Measurements from ENCODE around the gene VPS16.
A peak's percentile ranks its signal among the peaks of the same experiment; 100 is the strongest.
"Not testable (repeated sequence)": the region's sequence is repeated elsewhere in the genome, so short reads cannot be mapped to it uniquely, and the experiment has no call there.

The VPS16 gene

GRCh38 chr20:2894221-2894620 lies 53.7 kb downstream of the VPS16 start:
- DNase-seq, result no peak

- not testable (repeated sequence) for DNase-seq
Observed at GRCh38 chr20:2895154-2895553, 54.6 kb downstream of the VPS16 start.

- DNase-seq, result no peak
Observed at GRCh38 chr20:2899243-2899642, 58.7 kb downstream of the VPS16 start.

GRCh38 chr20:2900845-2901592 lies 60.5 kb downstream of the VPS16 start:
- DNase-seq, result no peak

GRCh38 chr20:2902291-2902690 lies 61.7 kb downstream of the VPS16 start:
- peak in 6 of 56 donors; percentile 1 to 35 (median 14) for DNase-seq

GRCh38 chr20:2902818-2903217 lies 62.3 kb downstream of the VPS16 start:
- DNase-seq, result no peak

GRCh38 chr20:2903686-2904085 lies 63.1 kb downstream of the VPS16 start:
- DNase-seq, result no peak

- DNase-seq, result no peak
Observed at GRCh38 chr20:2907519-2907918, 67.0 kb downstream of the VPS16 start.

GRCh38 chr20:2909953-2910352 lies 69.4 kb downstream of the VPS16 start:
- no peak for DNase-seq

- DNase-seq, result no peak
Observed at GRCh38 chr20:2911200-2911599, 70.7 kb downstream of the VPS16 start.

- DNase-seq, result peak in 1 of 56 donors; percentile 2
Observed at GRCh38 chr20:2914160-2914559, 73.6 kb downstream of the VPS16 start.
